Activated T-helper 9 cell treated with anti-CD3 and anti-CD28 coated beads, Interleukin-2, amount 50 U/mL, for 16 hours (primary cell): ENCODE measurements around the gene IRAK3.

Source experiments
- DNase-seq: peaks from one replicate; pipeline ENCODE4 v3.0.0-alpha.2; 2020; ENCODE audit warnings: low read depth

The IRAK3 gene

GRCh38 chr12:66258011-66258410 lies 69.0 kb downstream of the IRAK3 start:
- DNase-seq, result no peak

GRCh38 chr12:66262737-66263136 lies 73.7 kb downstream of the IRAK3 start:
- no peak for DNase-seq

GRCh38 chr12:66268562-66268961 lies 79.5 kb downstream of the IRAK3 start:
- no peak for DNase-seq

- no peak for DNase-seq
Observed at GRCh38 chr12:66269142-66269541, 80.1 kb downstream of the IRAK3 start.

- no peak for DNase-seq
Observed at GRCh38 chr12:66269757-66270383, 80.9 kb downstream of the IRAK3 start.

- DNase-seq, result no peak
Observed at GRCh38 chr12:66270613-66271012, 81.6 kb downstream of the IRAK3 start.

- DNase-seq, result no peak
Observed at GRCh38 chr12:66272650-66273049, 83.6 kb downstream of the IRAK3 start.

GRCh38 chr12:66273147-66273546 lies 84.1 kb downstream of the IRAK3 start:
- no peak for DNase-seq

GRCh38 chr12:66275040-66275439 lies 86.0 kb downstream of the IRAK3 start:
- DNase-seq, result no peak

GRCh38 chr12:66279123-66279712 lies 90.2 kb downstream of the IRAK3 start:
- DNase-seq, result no peak

- no peak for DNase-seq
Observed at GRCh38 chr12:66280561-66280960, 91.5 kb downstream of the IRAK3 start.

GRCh38 chr12:66282244-66282643 lies 93.2 kb downstream of the IRAK3 start:
- no peak for DNase-seq

GRCh38 chr12:66287275-66287674 lies 98.3 kb downstream of the IRAK3 start:
- no peak for DNase-seq

- DNase-seq, result peak; percentile 33
Observed at GRCh38 chr12:66288121-66288520, 99.1 kb downstream of the IRAK3 start.

- no peak for DNase-seq
Observed at GRCh38 chr12:66289485-66289884, 100.5 kb downstream of the IRAK3 start.

GRCh38 chr12:66290716-66291200 lies 101.7 kb downstream of the IRAK3 start:
- no peak for DNase-seq

GRCh38 chr12:66296176-66296683 lies 107.2 kb downstream of the IRAK3 start:
- DNase-seq, result no peak

GRCh38 chr12:66297080-66297479 lies 108.1 kb downstream of the IRAK3 start:
- no peak for DNase-seq

GRCh38 chr12:66297923-66298322 lies 108.9 kb downstream of the IRAK3 start:
- DNase-seq, result no peak

GRCh38 chr12:66301944-66302826 lies 113.2 kb downstream of the IRAK3 start, which contains the start of gene HELB:
HELB (plus strand) TSS chr12:66302493; CDS start chr12:66302604, 111 bp downstream.
- DNase-seq, result peak; percentile 96

GRCh38 chr12:66302827-66303169 lies 113.8 kb downstream of the IRAK3 start:
- DNase-seq, result no peak

- DNase-seq, result peak; percentile 0
Observed at GRCh38 chr12:66303316-66303804, 114.3 kb downstream of the IRAK3 start.
